ENCODE results near the gene PPP1R13B.

The PPP1R13B gene

GRCh38 chr14:103886304-103887169, 39.2 kb upstream of the PPP1R13B start:
- H3K27ac Mint-ChIP-seq, result no peak overlapping the region

GRCh38 chr14:103885509-103885932, 38.1 kb upstream of the PPP1R13B start:
- Mint-ChIP-seq H3K9me3 (no peaks in the 10 kb centered on the region), H3K27ac (no peak overlapping the region), H3K36me3 (no peaks in the 10 kb centered on the region), H3K4me3 (no peak overlapping the region), H3K4me1 (peaks cover 8% of the 10 kb centered on the region)
- no peak for ATAC-seq
- no peak for DNase-seq (ENCODE audit: low spot score in 2 of 2)

More at GRCh38 chr14:103886304-103887169, 39.2 kb upstream of the PPP1R13B start:
- Mint-ChIP-seq H3K4me3 (no peak overlapping the region), H3K36me3 (no peaks in the 10 kb centered on the region), H3K9me3 (no peaks in the 10 kb centered on the region), H3K4me1 (no peaks in the 10 kb centered on the region)
- DNase-seq (ENCODE audit: low spot score in 2 of 2) (no peak), ATAC-seq (no peak)

GRCh38 chr14:103884854-103885253, 37.5 kb upstream of the PPP1R13B start:
- DNase-seq (ENCODE audit: low spot score in 2 of 2) (no peak), ATAC-seq (no peak)
- peaks cover 14% of the 10 kb centered on the region for H3K4me1 Mint-ChIP-seq
- H3K4me3 Mint-ChIP-seq, result no peak overlapping the region
- no peaks in the 10 kb centered on the region for H3K9me3 Mint-ChIP-seq
- H3K36me3 Mint-ChIP-seq, result no peaks in the 10 kb centered on the region
- H3K27ac Mint-ChIP-seq, result no peak overlapping the region

- Mint-ChIP-seq H3K36me3 (no peaks in the 10 kb centered on the region), H3K27ac (no peak overlapping the region), H3K4me1 (peaks cover 19% of the 10 kb centered on the region), H3K9me3 (no peaks in the 10 kb centered on the region), H3K4me3 (no peak overlapping the region)
- DNase-seq (ENCODE audit: low spot score in 2 of 2) (no peak), ATAC-seq (no peak)
Measured at GRCh38 chr14:103883263-103883523, 35.8 kb upstream of the PPP1R13B start.

- Mint-ChIP-seq H3K27ac (no peak overlapping the region), H3K4me1 (peaks cover 19% of the 10 kb centered on the region), H3K36me3 (no peaks in the 10 kb centered on the region), H3K4me3 (no peak overlapping the region), H3K9me3 (no peaks in the 10 kb centered on the region)
- DNase-seq (ENCODE audit: low spot score in 2 of 2) (no peak), ATAC-seq (no peak)
Measured at GRCh38 chr14:103882503-103883262, 35.3 kb upstream of the PPP1R13B start.

- peak; percentile 19 for ATAC-seq
- Mint-ChIP-seq H3K9me3 (no peaks in the 10 kb centered on the region), H3K27ac (no peak overlapping the region), H3K36me3 (no peaks in the 10 kb centered on the region), H3K4me3 (peak overlapping the region; percentile 48), H3K4me1 (peaks cover 19% of the 10 kb centered on the region)
- no peak for DNase-seq (ENCODE audit: low spot score in 2 of 2)
Measured at GRCh38 chr14:103881268-103882201, 34.2 kb upstream of the PPP1R13B start.

GRCh38 chr14:103880348-103881267, 33.2 kb upstream of the PPP1R13B start:
- no peak for DNase-seq (ENCODE audit: low spot score in 2 of 2)
- Mint-ChIP-seq H3K4me1 (peaks cover 19% of the 10 kb centered on the region), H3K4me3 (peak overlapping the region; percentile 48), H3K36me3 (no peaks in the 10 kb centered on the region), H3K9me3 (no peaks in the 10 kb centered on the region), H3K27ac (no peak overlapping the region)
- ATAC-seq, result no peak

GRCh38 chr14:103879570-103880347, 32.4 kb upstream of the PPP1R13B start:
- H3K36me3 Mint-ChIP-seq, result no peaks in the 10 kb centered on the region
- ATAC-seq (no peak), DNase-seq (ENCODE audit: low spot score in 2 of 2) (no peak)
- peaks cover 27% of the 10 kb centered on the region for H3K4me1 Mint-ChIP-seq
- H3K27ac Mint-ChIP-seq, result no peak overlapping the region
- no peaks in the 10 kb centered on the region for H3K9me3 Mint-ChIP-seq
- H3K4me3 Mint-ChIP-seq, result peak overlapping the region; percentile 48

GRCh38 chr14:103879118-103879569, 31.8 kb upstream of the PPP1R13B start:
- peak overlapping the region; percentile 48 for H3K4me3 Mint-ChIP-seq
- DNase-seq (ENCODE audit: low spot score in 2 of 2), result no peak
- peaks cover 30% of the 10 kb centered on the region for H3K4me1 Mint-ChIP-seq
- H3K36me3 Mint-ChIP-seq, result no peaks in the 10 kb centered on the region
- ATAC-seq, result no peak
- H3K9me3 Mint-ChIP-seq, result no peaks in the 10 kb centered on the region
- no peak overlapping the region for H3K27ac Mint-ChIP-seq

GRCh38 chr14:103878180-103878579, 30.8 kb upstream of the PPP1R13B start:
- Mint-ChIP-seq H3K4me1 (peaks cover 30% of the 10 kb centered on the region), H3K27ac (no peak overlapping the region), H3K4me3 (no peak overlapping the region), H3K36me3 (no peaks in the 10 kb centered on the region), H3K9me3 (no peaks in the 10 kb centered on the region)
- no peak for DNase-seq (ENCODE audit: low spot score in 2 of 2)
- ATAC-seq, result no peak

- H3K4me3 Mint-ChIP-seq, result no peak overlapping the region
- ATAC-seq (no peak), DNase-seq (ENCODE audit: low spot score in 2 of 2) (no peak)
- no peak overlapping the region for H3K27ac Mint-ChIP-seq
- peaks cover 23% of the 10 kb centered on the region for H3K4me1 Mint-ChIP-seq
- no peaks in the 10 kb centered on the region for H3K9me3 Mint-ChIP-seq
- H3K36me3 Mint-ChIP-seq, result no peaks in the 10 kb centered on the region
Measured at GRCh38 chr14:103875010-103875409, 27.6 kb upstream of the PPP1R13B start.

GRCh38 chr14:103872481-103873113, 25.2 kb upstream of the PPP1R13B start:
- H3K36me3 Mint-ChIP-seq, result no peaks in the 10 kb centered on the region
- peaks cover 16% of the 10 kb centered on the region for H3K4me1 Mint-ChIP-seq
- ATAC-seq (peak; percentile 63), DNase-seq (ENCODE audit: low spot score in 2 of 2) (peak in 1 of 2 donors; percentile 55)
- no peaks in the 10 kb centered on the region for H3K9me3 Mint-ChIP-seq
- H3K27ac Mint-ChIP-seq, result peak overlapping the region; percentile 94
- peak overlapping the region; percentile 87 for H3K4me3 Mint-ChIP-seq
